ENCODE results near the gene ANKLE2.

The ANKLE2 gene

DNA sequence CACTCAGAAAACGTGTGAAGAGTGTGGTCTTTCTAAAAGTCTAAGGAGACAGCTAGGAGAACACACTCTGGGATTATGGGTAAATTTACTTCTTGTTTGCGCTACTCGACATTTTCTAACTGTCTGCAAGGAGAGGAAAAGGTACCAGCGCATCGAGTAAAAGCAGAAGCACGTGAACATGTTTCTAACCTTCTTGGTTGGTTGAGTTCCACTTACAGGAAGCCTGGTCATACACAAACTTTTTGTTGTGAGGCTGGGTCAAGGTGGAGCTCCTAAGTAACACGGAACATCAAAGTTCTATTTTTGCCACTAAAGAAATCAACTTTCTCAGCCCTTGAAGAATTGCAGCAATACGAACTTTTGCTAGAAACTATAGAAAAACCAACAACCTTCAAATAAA, 20.0 kb downstream of the ANKLE2 start:
- Histone ChIP-seq H3K27ac (ENCODE audit: low read depth, low read length) (no peak overlapping the region), H3K36me3 (ENCODE audit: control insufficient read depth, insufficient read depth, low read length) (peaks cover 94% of the 10 kb centered on the region), H3K4me3 (ENCODE audit: low read depth, low read length) (no peak overlapping the region), H3K4me1 (ENCODE audit: control insufficient read depth, insufficient read depth, low read length) (no peaks in the 10 kb centered on the region), H3K9me3 (ENCODE audit: control insufficient read depth, insufficient read depth, low read length) (no peaks in the 10 kb centered on the region), H3K27me3 (ENCODE audit: control insufficient read depth, insufficient read depth, low read length) (no peaks in the 10 kb centered on the region), H3K9ac (ENCODE audit: low read depth, low read length) (no peak overlapping the region)

DNA sequence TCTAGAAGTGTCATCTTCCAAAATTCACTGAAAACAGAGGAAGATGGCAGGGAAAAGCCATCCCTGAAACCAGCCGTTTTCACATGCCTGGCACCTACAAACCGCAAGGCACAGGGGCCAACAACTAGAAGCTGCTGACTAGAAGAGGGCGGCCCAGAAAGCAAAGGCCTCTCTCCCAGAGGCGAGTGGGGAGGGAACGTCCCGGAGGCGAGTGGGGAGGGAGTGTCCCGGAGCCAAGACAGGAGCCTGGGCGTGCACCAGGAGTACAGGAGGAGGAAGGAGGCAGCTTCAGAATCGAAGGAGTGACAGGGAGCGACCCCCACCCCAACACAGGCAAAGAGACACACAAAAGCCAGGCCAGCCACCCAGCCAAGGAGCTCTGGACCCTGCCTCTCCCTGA, 21.0 kb downstream of the ANKLE2 start:
- H3K9me3 ChIP-seq (ENCODE audit: control insufficient read depth, insufficient read depth, low read length): no peaks in the 10 kb centered on the region
- no peaks in the 10 kb centered on the region for H3K4me1 ChIP-seq (ENCODE audit: control insufficient read depth, insufficient read depth, low read length)
- H3K27me3 ChIP-seq (ENCODE audit: control insufficient read depth, insufficient read depth, low read length): no peaks in the 10 kb centered on the region
- peaks cover 96% of the 10 kb centered on the region for H3K36me3 ChIP-seq (ENCODE audit: control insufficient read depth, insufficient read depth, low read length)
- no peak overlapping the region for H3K9ac ChIP-seq (ENCODE audit: low read depth, low read length)
- H3K4me3 ChIP-seq (ENCODE audit: low read depth, low read length): no peak overlapping the region
- H3K27ac ChIP-seq (ENCODE audit: low read depth, low read length): no peak overlapping the region

DNA sequence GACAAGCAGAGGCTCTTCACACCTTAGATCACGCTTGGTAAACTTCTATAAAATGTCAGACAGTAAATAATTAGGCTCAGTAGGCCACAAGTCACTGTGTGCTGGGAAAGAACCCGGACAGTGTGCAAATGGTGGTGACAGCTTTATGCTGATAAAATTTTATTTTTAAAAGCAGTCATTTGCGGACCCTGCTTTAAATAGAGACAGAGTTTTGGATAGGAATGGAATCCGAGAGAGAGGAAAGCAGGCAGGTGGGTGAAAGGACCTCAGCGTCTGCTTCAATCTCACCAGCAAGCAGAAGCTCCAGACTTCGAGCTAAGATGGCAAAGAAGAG, 21.4 kb downstream of the ANKLE2 start:
- no peaks in the 10 kb centered on the region for H3K9me3 ChIP-seq (ENCODE audit: control insufficient read depth, insufficient read depth, low read length)
- H3K4me1 ChIP-seq (ENCODE audit: control insufficient read depth, insufficient read depth, low read length): no peaks in the 10 kb centered on the region
- no peak overlapping the region for H3K4me3 ChIP-seq (ENCODE audit: low read depth, low read length)
- no peaks in the 10 kb centered on the region for H3K27me3 ChIP-seq (ENCODE audit: control insufficient read depth, insufficient read depth, low read length)
- H3K27ac ChIP-seq (ENCODE audit: low read depth, low read length): no peak overlapping the region
- peaks cover 96% of the 10 kb centered on the region for H3K36me3 ChIP-seq (ENCODE audit: control insufficient read depth, insufficient read depth, low read length)
- no peak overlapping the region for H3K9ac ChIP-seq (ENCODE audit: low read depth, low read length)

DNA sequence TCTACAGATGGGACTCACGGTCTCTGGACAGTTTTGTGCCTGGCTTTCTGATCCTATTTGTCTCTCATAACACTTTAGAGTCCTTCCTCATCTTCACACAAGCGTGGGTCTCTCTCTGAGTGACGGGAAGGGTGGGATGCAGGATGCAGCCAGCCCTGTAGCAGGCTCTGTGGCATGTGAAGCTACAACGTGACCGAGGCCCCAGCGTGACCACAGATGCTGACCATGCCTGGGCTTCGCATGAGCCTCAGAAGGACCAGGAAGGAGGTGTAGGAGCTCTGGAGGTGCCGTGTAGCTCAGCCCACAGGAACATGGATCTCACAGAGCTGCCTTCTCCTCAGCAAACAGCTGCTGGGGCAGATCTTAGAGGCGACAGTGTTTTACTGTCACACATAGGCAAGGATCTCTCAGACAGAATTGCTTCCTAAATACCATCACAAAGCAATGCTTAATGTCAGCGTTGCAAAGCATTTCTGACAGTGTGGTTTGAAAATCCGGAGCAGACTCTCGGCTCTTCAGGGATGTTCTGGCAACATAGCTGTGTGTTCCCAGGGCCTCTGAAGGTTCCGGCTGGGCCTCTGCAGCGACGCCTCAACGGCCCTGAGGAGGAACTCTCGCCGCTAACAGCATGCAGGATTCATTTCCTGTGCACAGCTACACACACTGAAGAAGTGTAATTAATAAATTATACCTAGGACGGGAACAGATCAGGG, 21.9 kb downstream of the ANKLE2 start:
- Histone ChIP-seq H3K9me3 (ENCODE audit: control insufficient read depth, insufficient read depth, low read length) (no peaks in the 10 kb centered on the region), H3K9ac (ENCODE audit: low read depth, low read length) (no peak overlapping the region), H3K4me3 (ENCODE audit: low read depth, low read length) (no peak overlapping the region), H3K4me1 (ENCODE audit: control insufficient read depth, insufficient read depth, low read length) (no peaks in the 10 kb centered on the region), H3K36me3 (ENCODE audit: control insufficient read depth, insufficient read depth, low read length) (peaks cover 96% of the 10 kb centered on the region), H3K27ac (ENCODE audit: low read depth, low read length) (no peak overlapping the region), H3K27me3 (ENCODE audit: control insufficient read depth, insufficient read depth, low read length) (no peaks in the 10 kb centered on the region)

DNA sequence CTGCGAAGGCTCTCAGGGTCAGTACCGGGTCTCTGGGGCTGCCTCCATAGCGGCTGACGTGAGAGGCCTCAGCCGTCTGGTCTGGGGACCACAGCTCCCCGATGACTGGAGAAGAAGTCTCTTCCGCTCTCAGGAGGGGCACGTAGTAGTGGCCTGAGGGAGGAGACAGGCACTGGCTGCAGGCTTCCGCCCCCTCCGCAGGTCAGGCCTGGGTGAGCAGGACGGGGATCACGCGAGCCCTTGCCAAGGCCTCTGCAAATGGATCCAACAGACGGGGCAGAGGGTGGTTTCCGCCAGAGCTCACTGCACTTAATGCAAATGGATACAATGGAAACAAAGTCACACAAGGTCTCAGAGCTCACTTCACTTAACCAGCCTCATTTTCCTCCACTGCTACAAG, 24.7 kb downstream of the ANKLE2 start:
- no peak overlapping the region for H3K9ac ChIP-seq (ENCODE audit: low read depth, low read length)
- peaks cover 98% of the 10 kb centered on the region for H3K36me3 ChIP-seq (ENCODE audit: control insufficient read depth, insufficient read depth, low read length)
- no peaks in the 10 kb centered on the region for H3K9me3 ChIP-seq (ENCODE audit: control insufficient read depth, insufficient read depth, low read length)
- no peak overlapping the region for H3K4me3 ChIP-seq (ENCODE audit: low read depth, low read length)
- no peaks in the 10 kb centered on the region for H3K27me3 ChIP-seq (ENCODE audit: control insufficient read depth, insufficient read depth, low read length)
- H3K4me1 ChIP-seq (ENCODE audit: control insufficient read depth, insufficient read depth, low read length): no peaks in the 10 kb centered on the region
- H3K27ac ChIP-seq (ENCODE audit: low read depth, low read length): no peak overlapping the region

DNA sequence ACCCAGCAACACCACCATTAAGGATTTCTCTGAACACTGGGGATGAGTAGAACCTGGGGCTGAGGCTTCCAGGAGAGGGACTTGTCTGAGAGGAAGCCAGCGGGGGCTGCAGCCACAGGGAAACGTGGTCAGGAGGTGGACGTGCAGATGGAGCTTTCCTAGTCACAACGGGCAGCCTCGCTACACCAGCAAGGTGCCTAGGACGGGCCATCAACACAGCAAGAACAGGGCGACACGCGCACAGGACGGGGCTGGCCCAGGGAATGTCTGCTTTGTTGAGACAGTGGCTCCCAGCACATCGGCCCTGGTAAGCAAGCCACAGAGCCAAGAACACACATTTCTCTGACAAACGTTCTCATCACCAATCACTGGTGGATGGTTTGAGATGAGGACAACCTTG, 25.3 kb downstream of the ANKLE2 start:
- no peaks in the 10 kb centered on the region for H3K4me1 ChIP-seq (ENCODE audit: control insufficient read depth, insufficient read depth, low read length)
- H3K36me3 ChIP-seq (ENCODE audit: control insufficient read depth, insufficient read depth, low read length): peaks cover 98% of the 10 kb centered on the region
- no peaks in the 10 kb centered on the region for H3K9me3 ChIP-seq (ENCODE audit: control insufficient read depth, insufficient read depth, low read length)
- H3K4me3 ChIP-seq (ENCODE audit: low read depth, low read length): no peak overlapping the region
- no peak overlapping the region for H3K27ac ChIP-seq (ENCODE audit: low read depth, low read length)
- no peaks in the 10 kb centered on the region for H3K27me3 ChIP-seq (ENCODE audit: control insufficient read depth, insufficient read depth, low read length)
- no peak overlapping the region for H3K9ac ChIP-seq (ENCODE audit: low read depth, low read length)

DNA sequence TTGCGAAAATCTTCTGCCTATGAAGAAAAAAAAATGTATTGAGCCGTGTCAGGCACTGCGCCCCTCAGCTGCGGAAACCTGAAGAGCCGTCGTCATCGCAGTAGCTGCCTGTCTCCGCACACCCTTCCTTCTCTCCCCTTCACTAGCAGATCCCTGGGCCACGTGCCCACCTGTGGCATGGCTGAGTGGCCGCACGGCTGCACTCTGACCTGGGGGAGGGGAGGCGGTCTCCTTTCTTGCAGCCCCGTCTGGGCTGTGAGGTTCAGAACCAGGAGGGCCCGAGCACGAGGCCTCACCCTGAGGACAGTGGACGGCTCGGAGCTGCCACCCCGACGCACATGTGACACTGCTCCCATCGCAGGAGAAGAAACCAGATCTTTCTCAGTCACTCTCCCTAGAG, 26.1 kb downstream of the ANKLE2 start:
- Histone ChIP-seq H3K4me1 (ENCODE audit: control insufficient read depth, insufficient read depth, low read length) (no peaks in the 10 kb centered on the region), H3K27ac (ENCODE audit: low read depth, low read length) (no peak overlapping the region), H3K36me3 (ENCODE audit: control insufficient read depth, insufficient read depth, low read length) (peaks cover 98% of the 10 kb centered on the region), H3K27me3 (ENCODE audit: control insufficient read depth, insufficient read depth, low read length) (no peaks in the 10 kb centered on the region), H3K4me3 (ENCODE audit: low read depth, low read length) (no peak overlapping the region), H3K9me3 (ENCODE audit: control insufficient read depth, insufficient read depth, low read length) (no peaks in the 10 kb centered on the region), H3K9ac (ENCODE audit: low read depth, low read length) (no peak overlapping the region)

DNA sequence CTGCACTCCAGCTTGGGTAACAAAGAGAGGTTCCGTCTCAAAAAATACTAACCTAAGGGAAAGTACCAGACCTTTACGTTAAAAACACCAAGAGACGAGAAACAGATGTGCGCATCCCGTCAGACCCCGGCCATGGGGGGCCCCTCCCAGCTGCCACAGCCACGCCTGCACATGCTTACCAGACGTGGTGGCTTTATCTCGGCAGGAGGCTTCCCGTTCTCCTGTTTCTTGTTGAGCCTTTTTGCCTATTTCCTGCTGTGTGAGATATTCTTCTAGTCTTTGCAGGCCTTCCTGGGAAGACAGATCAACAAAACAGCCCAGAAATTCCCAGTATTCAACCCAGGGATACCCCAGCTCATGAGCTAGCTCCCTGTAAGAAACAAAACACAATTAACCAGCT, 27.4 kb downstream of the ANKLE2 start:
- no peaks in the 10 kb centered on the region for H3K4me1 ChIP-seq (ENCODE audit: control insufficient read depth, insufficient read depth, low read length)
- peaks cover 5% of the 10 kb centered on the region; the same call in 1 of the 2 replicates for H3K9me3 ChIP-seq (ENCODE audit: control insufficient read depth, insufficient read depth, low read length)
- H3K27ac ChIP-seq (ENCODE audit: low read depth, low read length): no peak overlapping the region
- H3K36me3 ChIP-seq (ENCODE audit: control insufficient read depth, insufficient read depth, low read length): peaks cover 95% of the 10 kb centered on the region
- H3K27me3 ChIP-seq (ENCODE audit: control insufficient read depth, insufficient read depth, low read length): no peaks in the 10 kb centered on the region
- no peak overlapping the region for H3K4me3 ChIP-seq (ENCODE audit: low read depth, low read length)
- H3K9ac ChIP-seq (ENCODE audit: low read depth, low read length): no peak overlapping the region

DNA sequence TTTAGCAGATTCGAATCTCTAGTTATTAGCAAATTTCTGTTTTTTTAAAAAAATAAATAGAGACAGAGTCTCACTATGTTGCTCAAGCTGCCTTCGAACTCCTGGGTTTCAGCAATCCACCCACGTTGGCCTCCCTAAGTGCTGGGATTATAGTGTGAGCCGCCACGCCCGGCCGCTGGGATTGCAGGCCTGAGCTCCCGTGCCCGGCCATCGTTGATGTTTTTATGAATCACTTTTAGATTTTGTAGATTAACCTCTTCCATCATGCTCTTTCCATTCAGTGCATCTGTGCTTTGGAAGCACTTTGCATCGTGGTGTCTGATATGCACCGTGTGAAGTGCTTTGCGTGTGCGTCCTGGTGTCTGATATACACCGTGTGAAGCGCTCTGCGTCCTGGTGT, 30.1 kb downstream of the ANKLE2 start:
- Histone ChIP-seq H3K36me3 (ENCODE audit: control insufficient read depth, insufficient read depth, low read length) (peaks cover 97% of the 10 kb centered on the region), H3K9ac (ENCODE audit: low read depth, low read length) (no peak overlapping the region)

DNA sequence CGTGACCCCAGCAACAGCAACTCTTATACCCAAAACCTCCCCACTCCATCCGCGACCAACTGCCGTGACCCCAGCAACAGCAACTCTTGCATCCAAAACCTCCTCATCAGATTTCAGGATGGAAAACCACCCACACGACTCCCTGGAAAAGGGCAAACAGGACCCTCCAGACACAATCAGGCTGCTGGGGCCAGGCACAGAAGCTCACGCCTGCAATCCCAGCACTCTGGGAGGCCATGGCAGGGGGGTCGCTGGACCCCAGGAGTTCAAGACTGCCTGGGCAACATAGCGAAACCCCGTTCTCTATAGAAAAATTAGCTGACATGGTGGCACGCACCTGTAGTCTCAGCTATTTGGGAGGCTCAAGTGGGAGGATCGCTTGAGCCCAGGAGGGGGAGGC, 31.3 kb downstream of the ANKLE2 start:
- H3K4me1 ChIP-seq (ENCODE audit: control insufficient read depth, insufficient read depth, low read length): no peaks in the 10 kb centered on the region
- no peak overlapping the region for H3K27ac ChIP-seq (ENCODE audit: low read depth, low read length)
- H3K36me3 ChIP-seq (ENCODE audit: control insufficient read depth, insufficient read depth, low read length): peaks cover 97% of the 10 kb centered on the region
- H3K27me3 ChIP-seq (ENCODE audit: control insufficient read depth, insufficient read depth, low read length): no peaks in the 10 kb centered on the region
- H3K9me3 ChIP-seq (ENCODE audit: control insufficient read depth, insufficient read depth, low read length): peaks cover 5% of the 10 kb centered on the region; the same call in 1 of the 2 replicates
- no peak overlapping the region for H3K4me3 ChIP-seq (ENCODE audit: low read depth, low read length)
- H3K9ac ChIP-seq (ENCODE audit: low read depth, low read length): no peak overlapping the region

More for the DNA sequence above, 30.1 kb downstream of the ANKLE2 start:
- Histone ChIP-seq H3K4me3 (ENCODE audit: low read depth, low read length) (no peak overlapping the region), H3K27me3 (ENCODE audit: control insufficient read depth, insufficient read depth, low read length) (no peaks in the 10 kb centered on the region), H3K27ac (ENCODE audit: low read depth, low read length) (no peak overlapping the region), H3K4me1 (ENCODE audit: control insufficient read depth, insufficient read depth, low read length) (no peaks in the 10 kb centered on the region), H3K9me3 (ENCODE audit: control insufficient read depth, insufficient read depth, low read length) (peaks cover 5% of the 10 kb centered on the region; the same call in 1 of the 2 replicates)

DNA sequence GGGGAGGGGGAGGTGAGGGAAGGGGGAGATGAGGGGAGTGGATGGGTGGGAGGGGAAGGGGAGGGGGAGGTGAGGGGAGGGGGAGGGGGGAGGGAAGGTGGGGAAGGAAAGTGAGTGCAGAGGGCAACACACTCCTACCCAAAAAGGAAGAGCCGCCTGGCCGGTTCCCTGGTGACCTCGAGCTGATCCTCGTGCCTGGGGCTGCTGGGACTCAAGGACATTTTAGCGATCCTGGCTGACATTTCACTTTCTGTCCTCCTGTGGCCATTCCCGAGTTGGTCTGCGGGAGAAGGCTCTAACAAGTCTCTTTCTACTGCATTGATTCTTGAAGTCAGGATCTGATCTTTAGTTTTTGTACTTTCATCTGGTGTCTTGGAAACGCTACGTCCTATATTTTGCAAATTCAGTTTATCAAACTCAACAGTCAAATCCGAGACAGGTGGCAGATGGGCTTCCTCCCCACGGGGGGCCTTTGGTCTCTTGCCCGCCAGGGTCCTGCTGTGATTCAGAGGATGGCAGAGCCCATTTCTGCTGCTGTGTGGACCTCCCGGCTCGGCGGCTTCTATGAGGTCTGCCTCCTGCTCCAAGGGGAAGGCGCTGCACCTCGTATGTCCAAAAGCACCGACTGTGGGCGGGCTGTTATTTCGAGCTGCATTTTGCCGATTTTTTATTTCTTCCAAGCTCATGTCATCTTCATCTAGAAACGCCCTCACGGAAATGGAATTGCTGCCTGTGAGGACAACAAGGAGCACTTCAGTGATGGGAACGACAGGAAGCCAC, 31.9 kb downstream of the ANKLE2 start:
- Histone ChIP-seq H3K36me3 (ENCODE audit: control insufficient read depth, insufficient read depth, low read length) (peaks cover 97% of the 10 kb centered on the region), H3K4me3 (ENCODE audit: low read depth, low read length) (no peak overlapping the region), H3K27ac (ENCODE audit: low read depth, low read length) (no peak overlapping the region), H3K4me1 (ENCODE audit: control insufficient read depth, insufficient read depth, low read length) (no peaks in the 10 kb centered on the region), H3K9me3 (ENCODE audit: control insufficient read depth, insufficient read depth, low read length) (peaks cover 5% of the 10 kb centered on the region; the same call in 1 of the 2 replicates), H3K9ac (ENCODE audit: low read depth, low read length) (no peak overlapping the region), H3K27me3 (ENCODE audit: control insufficient read depth, insufficient read depth, low read length) (no peaks in the 10 kb centered on the region)

Measured in HUES48 (cell line).